SHP77 treated with DMSO at 0.1 percent for 48 hours (cell line): ENCODE results near the gene ARHGAP42.

ENCODE experiments used
- DNase-seq: peaks from one replicate; lab custom pipeline; 2025; lab: John Stamatoyannopoulos, UW

ARHGAP42 gene

DNA sequence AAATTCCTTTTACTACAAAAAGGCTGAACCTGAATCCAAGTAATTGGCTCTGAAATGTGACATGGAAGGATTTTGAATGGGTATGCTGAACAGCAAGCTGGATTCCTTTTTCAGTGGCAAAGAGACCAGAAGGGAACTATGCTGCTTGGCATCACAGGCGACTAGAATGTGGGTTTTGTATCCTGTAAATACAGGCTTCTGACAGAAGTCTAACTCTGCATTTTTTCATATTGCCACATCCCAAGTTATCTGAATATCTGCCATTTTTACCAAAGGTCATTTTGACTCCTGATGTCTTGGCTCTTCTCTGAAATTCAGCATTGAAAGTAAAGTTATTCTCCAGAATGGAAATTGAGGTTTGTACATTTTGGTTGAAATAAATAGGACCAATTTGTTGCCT, 145.7 kb downstream of the ARHGAP42 start:
- no peak for DNase-seq

DNA sequence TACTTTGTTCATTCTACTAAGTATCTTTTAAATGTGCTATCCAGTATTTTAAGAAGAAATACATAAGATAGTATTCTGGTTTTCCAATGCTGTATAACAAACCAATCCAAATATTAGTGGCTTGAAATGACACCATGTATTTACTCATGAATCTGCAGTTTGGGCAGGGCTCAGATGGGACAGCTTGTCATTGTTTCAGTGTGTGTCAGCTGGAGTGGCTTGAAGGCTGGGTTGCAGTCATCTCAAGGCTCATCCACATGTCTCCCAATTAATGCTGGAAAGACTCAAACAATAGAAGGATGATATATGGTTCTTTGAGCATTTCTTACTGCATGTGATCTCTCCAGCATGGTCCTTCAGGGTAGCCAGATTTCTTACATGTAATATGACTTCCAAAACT, 146.2 kb downstream of the ARHGAP42 start:
- DNase-seq, result no peak

DNA sequence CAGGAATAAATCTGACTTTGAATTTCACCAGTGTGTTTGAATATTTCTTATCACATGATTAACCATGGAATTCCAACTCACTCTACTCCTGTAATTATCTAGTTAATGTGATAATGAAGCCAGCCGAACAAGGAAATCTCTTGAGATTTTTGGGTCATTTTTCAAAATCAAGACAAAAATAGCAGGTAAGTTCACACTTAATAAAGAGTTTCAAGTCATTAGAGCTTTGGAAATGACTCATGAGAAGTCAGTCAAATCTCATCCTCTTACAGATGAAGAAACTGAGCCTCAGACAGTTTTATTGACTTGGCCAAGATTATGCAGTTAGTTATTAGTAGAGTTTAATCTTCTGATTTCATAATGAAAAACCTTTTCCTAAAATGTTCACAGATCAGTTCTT, 148.8 kb downstream of the ARHGAP42 start:
- no peak for DNase-seq

DNA sequence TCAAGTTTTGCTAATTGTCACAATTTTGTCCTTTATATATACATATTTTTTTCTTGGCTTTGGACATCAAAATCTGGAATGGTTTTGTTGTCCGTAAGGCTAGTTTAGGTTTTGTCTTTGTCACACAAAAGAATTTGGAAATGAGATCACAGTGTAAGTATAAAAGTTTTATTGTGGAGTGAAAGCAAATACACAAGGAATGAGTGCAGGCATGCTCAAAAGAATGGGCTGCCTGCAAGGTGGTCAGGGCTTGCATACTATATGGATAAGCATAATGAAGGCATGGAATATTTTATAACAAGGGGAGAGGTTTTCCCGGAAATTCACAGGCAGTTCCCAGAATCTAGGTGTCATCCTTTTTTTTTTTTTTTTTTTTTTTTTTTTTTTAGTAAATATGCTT, 150.2 kb downstream of the ARHGAP42 start:
- DNase-seq, result no peak

DNA sequence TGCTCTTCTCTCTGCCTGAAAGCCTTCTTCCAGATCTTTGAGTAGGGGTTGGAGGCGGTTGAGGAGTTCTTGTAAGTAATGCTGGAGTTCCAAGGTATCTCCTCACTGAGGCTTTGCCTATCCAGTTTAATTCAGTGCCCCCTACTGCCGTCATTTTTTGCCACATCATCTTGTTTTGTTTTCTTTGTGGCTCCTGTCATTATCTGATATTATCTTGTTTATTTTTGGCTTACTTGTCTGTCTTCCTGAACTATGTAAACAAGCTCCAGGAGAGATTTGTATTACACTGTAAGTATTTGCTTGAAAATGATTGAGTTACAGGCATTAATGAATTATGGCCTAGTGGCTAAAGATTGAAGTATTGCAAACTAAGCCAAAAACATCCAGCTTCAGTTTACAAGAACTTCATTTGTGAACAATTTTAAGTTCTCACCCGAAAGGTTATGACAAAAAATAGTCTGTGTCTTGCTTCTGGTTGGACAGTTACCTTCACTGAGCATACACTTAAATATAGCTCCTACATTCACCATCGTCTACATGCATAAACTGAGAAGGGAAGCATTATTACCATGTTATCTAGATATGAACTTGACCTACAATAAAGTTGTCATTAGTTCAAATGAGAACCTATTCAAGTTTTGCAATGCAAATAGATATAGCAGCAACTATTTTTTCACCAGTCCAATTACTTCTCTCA, 154.8 kb downstream of the ARHGAP42 start:
- DNase-seq, result no peak

DNA sequence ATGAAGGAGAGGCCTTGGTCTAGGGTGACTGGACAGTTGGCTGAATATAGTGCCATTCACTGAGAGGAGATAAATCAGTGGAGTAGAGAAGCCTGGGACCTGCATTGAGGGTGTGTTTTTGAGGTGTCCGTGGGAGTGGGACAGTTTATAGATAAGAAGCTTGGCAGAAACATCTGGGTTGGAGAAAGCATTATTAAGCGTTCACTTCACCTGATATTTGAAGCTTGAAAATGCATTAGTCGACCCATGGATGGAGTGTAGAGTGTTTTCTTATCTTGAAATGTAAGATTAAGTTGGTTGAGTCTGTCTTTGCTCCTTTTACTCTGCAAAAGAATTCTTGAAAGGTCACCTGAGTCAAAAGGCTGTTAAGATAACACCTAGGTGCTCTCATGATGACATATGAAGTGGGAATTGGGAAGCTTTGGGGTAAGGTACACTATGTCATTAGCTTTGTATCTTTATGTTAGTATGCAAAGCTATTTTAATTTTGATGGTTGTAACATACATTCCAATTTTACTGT, 160.7 kb downstream of the ARHGAP42 start:
- no peak for DNase-seq

DNA sequence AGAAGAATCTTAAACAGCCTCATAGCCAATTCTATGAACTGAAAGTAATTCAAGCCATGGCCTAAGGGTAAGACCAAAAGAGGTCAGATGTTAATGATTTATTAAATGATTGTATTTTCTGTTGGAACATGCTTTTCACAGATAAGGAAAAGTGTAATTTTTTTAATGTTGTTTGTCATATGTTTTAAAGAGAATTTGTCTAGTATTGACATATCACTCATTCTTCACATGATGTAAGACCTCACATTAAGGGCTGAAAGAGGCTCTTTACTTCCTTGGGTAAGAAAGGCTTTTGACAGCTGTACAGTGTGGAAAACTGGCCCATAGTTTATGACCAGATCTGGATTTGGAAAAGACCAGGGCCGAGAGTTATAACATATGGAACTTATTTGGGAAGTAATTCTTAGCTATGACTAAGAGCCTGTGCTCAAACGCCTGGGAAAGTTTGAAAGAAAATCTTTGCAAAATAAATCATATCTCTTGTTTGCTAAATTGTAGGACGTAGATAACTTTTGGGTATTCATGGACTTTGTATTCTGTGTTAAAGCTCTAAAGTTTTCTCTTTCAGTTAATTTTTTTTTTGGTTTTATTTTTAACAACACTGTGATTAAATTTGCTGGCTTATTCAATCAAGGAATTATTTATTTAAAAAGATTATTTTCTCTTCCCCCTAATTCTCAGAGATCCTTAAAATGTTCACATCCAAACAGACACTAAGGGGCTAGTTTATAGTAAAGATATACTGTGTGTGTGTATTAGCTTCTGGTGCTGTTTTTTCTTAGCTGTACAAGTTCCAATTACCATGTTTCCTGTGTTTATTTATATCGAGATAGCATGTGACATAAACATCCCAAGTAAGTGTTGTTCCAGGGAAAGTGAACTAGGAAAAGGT, 162.2 kb downstream of the ARHGAP42 start:
- DNase-seq, result no peak

DNA sequence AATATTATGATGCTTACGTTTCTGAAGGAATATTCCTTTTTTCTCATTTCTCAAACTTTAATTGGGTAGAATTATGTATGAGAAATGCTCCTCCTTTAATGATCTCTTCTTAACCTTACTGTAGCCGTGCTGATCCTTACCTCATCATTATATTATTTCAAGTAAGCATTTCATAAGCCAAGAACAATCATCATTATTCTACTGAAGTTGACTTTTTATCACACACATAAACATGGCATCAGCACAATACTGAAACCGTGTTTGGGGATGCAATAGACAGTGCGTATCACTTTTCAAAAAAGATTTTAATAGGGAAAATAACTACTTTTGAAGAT, 162.8 kb downstream of the ARHGAP42 start:
- DNase-seq, result no peak

DNA sequence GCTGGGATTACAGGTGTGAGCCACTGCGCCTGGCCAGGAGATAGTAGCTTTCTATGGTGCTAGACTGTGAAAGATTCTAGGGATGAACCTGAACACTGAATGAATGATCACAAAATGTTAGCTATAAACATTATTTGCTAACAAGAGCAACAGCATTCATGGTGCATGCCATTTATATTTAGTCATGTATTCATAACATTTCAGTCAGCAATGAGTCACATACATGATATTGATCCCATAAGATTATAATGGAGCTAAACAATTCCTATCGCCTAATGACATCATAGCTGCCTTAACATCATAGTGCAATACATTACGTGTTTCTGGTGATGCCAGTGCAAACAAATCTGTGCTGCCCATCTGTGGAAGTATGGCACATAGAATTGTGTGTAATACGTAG, 164.1 kb downstream of the ARHGAP42 start:
- DNase-seq, result no peak

DNA sequence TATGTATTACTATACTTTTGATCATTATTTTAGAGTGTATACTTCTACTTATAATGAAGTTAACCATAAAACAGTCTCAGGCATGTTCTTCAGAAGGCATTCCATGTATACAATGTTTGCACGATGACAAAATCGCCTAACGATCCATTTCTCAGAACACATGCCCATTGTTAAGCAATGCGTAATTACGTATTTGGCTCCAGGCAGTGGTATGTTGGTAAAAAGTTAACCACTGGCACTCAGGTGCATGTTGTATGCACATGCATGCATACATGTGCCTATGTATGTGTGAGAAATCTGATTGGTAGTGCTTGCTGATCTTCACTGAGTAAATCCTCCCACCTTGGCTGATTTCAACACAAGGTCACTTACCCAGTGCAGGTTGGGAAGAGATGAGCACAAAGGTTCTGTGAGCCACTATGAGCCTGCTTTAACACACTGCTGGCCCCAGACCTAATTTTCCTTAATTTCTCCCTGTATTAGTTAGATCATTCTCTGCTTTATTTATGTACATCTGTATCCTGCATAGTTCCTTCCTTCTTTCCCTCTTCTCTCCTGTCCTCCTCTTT, 164.6 kb downstream of the ARHGAP42 start:
- no peak for DNase-seq

DNA sequence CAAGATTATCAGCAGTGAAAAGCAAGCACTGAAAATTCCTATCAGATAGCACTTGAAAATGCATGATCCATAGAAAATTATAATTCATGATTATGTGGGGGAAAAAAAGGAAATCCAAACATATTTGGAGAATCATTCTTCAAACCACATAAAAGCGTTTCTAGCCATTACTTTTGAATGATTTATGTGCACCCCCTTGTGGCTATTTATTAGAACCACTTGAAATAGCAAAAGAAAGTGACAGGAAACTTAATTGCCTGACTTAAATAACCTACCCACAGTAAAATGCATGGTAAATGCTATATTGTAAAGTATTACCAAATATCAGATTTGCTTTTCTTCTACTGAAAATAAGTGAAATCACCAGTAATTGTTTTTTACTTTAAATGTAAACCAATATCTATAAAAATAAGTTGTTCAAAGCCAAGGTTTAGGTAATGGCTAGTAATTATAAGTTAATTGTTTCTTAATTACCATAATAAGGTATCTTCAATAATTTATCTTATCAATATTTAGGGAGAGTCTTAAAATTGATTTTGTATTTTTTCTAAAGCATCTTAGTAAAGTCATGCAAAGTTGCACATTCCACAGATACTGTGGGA, 168.5 kb downstream of the ARHGAP42 start:
- peak; percentile 51 for DNase-seq

DNA sequence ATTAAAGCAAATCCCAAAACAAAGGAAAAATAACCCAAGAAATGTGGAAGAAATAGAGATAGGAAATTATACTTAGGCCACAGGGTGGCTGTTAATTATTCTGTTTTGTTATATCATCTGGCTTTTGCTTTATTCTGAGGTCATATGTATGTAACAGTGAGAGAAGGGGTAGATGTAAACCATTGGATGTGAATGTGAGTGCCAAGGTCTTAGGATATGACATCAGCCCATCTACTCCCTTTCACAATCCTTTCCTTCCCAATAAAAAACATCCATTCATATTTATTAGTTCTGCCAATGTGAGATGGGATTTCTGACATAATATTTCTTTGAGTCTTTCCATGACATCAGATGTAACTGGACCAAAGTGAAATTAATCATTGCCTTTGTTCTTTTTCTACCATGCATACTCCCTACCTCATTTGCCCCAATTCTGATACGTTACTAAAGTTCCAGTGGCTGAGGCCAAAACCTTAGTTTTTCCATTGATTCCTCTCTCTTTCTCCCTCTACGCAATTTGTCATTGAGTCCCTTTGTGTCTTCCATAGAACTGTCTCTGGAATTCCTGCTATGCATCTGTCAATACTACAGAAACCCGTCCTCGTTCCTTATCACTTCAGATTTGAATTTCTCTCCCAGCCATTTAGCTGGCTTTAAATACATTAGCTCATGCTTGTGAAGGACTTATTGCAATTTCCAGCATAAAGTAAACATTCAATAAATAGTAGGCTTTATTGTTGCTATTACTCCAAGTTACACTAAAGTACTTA, 170.3 kb downstream of the ARHGAP42 start:
- no peak for DNase-seq

DNA sequence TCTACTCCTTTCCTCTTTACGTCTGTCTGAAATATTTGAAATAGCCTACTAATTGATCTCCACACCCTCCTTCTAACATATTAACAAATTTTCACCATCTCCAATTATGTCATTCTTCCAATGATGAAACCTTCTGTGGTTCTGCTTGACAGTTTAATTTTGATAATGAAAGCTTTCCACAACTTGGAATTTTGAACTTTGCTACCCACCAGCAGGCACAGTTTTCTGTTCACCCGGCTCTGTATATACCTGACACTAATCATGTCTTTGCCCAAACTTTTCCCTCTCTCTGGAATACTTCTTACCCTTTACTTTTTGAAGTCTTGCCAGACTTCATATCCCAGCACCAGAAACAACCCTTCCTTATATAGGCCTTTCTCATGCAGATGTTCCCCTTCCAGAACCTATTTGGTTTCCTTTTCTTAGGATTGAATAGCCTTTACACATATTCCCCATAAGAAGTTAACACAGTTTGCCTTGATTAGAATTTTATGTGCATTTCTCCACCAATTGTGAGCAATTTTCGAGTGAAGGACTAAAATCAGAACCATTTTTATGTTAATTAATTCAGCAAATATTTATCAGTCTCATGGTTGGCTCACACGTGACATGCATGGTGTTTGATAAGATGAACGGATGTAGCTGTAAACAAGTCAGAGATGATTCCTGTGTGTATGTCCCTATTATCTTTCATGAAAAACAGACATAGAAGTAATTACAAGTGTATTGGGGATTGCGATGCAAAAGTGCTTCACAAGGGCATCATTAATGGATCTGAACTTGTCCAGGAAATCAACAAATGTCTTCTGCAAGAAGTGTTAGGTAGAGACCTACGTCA, 173.4 kb downstream of the ARHGAP42 start:
- no peak for DNase-seq

DNA sequence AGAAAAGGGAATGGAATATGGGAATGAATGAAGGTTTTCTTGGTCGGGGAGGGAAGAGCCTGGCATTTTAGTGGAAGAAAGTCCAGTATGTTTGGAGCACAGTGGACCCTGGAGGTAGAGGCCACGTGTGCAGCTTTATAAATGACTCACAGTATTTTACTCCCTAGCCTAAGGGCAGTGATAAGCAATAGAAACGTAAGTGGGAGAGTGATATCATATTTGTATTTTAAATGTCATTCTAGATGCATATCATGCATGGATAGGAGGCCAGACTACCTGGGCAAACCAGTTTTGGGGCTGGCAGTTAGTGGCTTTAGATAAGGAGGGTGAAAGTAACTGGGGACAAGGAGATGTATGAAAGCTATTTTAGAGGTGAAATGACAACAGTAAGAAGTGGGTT, 174.1 kb downstream of the ARHGAP42 start:
- no peak for DNase-seq

DNA sequence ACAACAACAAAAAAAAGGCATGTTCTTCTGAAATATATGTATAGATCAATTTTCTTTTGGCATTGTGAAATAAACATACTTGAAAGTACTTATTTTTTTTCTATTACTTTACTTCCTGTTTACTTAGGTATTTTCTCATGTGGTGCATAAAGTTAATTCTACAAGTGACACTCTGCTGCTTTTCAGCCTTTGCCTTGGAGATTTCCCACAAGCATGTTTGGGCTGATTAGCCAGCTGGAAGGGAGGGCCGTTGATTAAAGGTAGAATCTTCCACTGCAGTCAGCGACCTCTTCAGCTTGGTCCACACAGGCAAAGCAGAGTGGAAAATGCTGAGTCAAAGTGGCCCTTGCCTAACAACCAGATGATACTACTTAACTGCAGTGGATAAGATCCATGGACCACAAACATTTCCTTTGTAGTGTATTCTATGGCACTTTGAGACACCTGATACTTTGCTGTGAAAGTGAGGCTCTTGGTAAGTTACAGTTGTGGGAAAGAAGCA, 176.0 kb downstream of the ARHGAP42 start:
- no peak for DNase-seq

DNA sequence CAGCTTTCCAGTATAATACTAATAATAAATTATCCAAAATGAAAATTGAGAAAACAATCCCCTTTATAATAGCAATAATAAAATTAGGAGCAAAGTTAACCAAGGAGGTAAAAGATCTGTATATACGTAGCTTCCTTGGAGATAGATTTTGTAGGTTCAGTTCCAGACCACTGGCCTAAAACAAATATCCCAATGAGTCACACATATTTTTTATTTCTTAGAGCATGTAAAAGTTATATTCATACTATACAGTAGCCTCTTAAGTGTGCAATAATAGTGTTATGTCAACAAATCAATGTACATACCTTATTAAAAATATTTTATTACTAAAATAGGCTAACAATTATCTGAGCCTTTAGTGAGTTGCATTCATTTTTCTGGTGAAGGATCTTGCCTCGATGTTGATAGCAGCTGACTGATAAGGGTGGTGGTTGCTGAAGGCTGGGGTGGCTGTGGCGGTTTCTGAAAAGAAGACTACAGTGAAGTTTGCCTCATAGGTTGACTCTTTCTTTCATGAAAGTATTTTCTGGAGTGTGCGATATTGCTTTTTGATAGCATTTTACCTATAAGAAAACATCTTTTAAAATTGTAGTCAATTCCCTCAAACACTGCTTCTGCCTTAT, 178.5 kb downstream of the ARHGAP42 start:
- DNase-seq, result no peak

DNA sequence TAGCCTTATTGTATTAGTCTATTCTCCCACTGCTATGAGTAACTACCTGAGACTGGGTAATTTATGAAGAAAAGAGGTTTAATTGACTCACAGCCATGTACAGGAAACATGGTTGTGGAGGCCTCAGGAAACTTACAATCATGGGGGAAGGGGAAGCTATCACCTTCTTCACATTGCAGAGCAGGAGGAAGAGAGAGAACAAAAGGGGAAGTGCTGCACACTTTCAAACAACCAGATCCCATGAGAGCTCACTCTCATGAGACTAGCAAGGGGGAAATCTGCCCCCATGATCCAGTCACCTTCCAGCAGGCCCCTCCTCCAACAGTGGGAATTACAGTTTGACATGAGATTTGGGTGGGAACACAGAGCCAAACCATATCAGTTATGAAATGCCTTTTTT, 179.4 kb downstream of the ARHGAP42 start:
- no peak for DNase-seq

DNA sequence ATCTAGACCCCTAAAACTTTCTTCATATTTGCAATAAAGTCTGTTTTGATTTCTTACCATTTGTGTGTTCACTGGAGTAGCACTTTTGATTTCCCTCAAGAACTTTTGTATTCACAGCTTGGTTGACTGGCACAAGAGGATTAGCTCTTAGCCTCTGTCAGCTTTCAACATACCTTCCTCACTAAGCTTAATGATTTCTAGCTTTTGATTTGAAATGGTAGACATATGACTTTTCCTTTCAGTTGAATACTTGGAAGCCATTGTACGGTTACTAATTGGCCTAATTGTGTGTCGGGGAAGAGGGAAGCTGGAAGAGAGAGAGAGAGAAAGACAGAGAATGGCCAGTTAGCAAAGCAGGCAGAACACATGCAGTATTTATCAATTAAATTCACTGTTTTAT, 180.5 kb downstream of the ARHGAP42 start:
- DNase-seq, result no peak

DNA sequence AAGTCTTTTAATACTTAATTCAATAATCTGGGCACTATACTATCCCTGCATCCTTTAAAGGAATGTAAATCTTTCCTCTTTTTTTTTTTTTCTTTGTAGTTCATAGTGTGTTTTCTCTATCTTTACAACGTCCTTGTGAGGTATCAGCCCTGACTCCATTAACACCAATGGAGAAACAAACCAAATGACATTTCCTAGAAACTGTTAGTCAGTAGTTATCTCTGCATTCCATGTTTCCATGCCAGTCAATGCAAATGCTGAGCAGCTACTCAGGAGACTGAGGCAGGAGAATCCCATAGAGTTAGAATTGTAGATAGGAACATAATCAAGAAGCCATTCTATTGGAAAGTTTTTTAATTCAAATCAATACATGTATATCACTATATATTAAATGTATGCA, 182.2 kb downstream of the ARHGAP42 start:
- no peak for DNase-seq

DNA sequence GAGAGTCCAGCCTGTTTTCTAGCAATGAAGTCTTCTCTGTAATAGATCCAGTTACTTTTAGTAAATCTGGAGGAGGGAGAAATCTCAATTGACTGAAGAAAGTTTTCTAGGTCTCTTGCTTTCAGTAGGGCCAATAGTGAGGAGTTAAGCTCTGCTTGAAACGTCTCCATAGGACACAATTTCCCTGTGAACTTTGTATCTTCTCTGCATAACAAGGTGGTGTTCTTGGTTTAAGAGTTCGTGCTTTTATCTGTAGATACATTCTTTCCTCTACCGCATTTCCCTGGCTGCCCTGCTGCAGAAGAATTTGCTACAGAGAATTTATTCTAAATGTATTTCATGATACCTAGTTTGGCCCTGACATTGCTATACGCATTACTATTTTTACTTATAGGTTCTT, 183.1 kb downstream of the ARHGAP42 start:
- DNase-seq, result no peak
